GM18517 (cell line): ENCODE results near the gene CADPS.
"Not testable (repeated sequence)": the region's sequence is repeated elsewhere in the genome, so short reads cannot be mapped to it uniquely, and the experiment has no call there.

ENCODE experiments used
- ATAC-seq: cut with Tn5 transposase; IDR thresholded peaks from one replicate; pipeline ENCODE4 v1.9.1; 2021; ENCODE audit warnings: mild to moderate bottlenecking, moderate library complexity; ENCODE audit not compliant: unreplicated experiment

CADPS gene

GRCh38 chr3:62602987-62603386, 272.2 kb downstream of the CADPS start:
- no peak for ATAC-seq

- ATAC-seq: no peak
These were observed 273.0 kb downstream of the CADPS start for GRCh38 chr3:62602129-62602770.

DNA sequence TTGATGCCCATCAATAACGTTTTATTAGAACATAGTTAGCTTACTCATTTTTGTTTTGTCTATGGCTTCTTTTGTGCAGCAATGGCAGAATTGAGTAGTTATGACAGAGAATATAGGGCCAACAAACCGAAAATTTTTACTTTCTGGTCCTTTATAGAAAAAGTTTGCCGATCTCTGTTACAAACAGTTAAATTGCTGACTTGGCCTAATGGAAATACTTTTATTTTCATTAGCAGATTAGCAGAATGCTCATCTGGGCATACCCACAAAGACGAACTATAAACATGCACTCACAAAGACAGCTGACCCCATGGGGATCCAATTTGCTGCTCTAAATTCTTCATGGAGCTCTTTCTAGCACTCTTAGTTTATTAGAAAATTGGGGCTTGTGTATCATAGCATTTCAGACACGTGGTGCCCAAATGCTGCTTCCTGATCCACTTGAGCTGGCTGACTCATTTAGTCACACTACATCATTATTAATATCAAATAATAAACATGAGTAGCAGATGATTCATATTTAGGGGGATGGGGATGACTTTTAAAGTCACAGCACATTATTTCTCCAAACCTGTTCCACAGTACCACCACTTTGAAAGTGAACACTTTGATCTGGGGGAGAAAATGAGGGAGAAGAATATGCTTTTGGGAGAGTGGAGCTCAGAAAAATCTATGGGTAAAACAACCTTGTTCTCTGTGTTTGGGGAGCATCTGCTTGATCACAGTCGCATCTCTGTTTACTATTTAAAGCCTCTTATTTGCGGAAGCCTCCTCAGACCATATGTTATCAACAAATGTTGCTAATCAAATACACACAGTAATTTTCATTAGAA, 273.8 kb downstream of the CADPS start:
- ATAC-seq: no peak

DNA sequence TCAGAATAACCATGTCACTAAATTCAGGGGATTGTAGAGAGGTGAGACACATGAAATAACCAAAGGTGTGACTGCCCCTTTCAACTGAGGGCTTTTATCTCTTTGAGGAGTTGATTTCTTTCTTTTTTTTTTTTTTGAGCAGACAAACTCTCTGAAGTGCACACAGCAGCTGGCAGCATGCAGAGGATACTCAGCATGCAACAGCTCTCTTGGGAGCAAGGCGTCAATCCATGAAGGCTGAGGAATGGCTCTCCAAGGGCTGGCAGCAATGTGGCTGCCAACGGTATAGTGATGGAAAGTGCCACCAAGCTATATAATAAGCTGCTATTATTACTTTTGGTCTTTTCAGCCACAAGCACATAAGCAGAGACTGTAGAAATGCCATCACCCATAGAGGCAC, 275.2 kb downstream of the CADPS start:
- ATAC-seq: no peak

DNA sequence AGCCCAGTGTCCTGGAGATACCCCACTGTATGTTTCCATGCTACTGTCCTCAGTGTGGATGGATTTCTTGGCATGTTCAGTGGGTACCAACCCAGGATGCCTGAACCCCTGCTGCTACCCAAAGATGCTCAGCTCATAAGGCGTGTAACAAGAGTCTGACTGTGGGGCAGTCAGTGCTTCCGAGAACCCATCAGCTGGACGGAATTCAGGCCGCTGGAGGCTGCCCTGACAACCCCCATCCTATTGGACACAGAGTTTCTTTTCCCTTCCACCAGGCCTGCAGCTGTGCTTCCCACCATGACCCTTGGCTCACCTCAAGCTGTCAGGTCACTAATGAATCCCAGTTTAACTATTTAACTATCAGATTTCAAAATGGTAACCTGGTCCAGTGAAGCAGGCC, 277.7 kb downstream of the CADPS start:
- no peak for ATAC-seq

- no peak for ATAC-seq
These were observed 282.8 kb downstream of the CADPS start for GRCh38 chr3:62592408-62592807.

DNA sequence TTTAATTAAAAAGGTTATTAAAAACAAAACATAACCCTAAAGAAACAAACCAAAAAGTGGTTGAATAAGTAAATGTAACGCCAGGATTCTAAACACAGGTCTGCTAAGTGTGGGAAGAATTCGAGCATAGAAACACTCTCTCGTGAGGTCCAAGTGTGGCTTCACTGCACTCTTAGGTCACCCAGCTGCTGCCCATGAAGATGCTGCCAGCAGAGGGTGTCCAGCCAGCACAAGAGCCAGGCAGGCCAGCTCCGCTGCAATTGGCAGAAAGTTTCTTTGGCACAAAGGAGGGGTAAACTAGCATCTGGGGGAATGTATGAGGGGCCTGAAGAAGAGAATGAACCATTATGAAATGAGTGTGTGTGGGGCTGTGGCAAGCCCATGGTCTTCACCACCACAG, 286.1 kb downstream of the CADPS start:
- no peak for ATAC-seq

- no peak for ATAC-seq
These were observed 287.6 kb downstream of the CADPS start for GRCh38 chr3:62587579-62588031.

GRCh38 chr3:62587169-62587568, 288.0 kb downstream of the CADPS start:
- no peak for ATAC-seq

GRCh38 chr3:62586356-62586755, 288.9 kb downstream of the CADPS start:
- ATAC-seq: no peak

DNA sequence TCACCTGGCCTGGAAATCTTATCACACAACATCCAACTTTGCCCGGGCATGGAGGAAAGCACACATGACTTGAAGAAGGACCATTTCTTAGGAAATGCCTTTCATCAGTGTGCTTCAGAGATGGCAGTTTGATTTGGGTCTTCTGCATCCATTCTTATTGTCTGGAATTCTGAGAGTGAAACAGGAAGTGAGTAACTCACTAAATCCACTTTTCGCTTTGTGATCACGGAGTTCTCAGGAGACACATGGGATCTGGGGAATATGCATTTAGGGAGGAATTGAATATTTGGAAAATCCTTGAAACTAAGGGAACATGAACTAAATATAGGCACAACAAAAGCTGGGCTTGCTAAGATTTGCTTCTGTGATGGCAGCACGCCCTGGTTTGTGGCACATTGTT, 289.4 kb downstream of the CADPS start:
- ATAC-seq: no peak

DNA sequence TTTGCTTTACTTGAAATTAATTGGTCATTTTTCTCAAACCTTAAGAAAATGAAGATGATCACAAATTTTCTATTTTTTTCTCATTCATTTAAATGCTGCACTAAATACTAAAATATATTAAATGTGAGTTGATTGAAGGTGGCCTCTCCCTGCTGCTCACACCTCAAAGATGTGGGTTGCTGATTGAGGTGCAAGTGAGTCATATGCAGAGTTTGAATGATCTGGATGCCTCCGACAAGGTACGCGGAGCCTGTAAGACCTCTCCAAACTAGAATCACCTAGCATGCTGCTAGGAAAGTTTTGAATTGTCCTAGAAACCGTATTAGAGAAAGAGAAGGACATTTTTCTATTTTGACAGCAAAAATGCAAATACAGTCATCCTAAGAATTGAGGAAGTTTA, 290.6 kb downstream of the CADPS start:
- no peak for ATAC-seq

DNA sequence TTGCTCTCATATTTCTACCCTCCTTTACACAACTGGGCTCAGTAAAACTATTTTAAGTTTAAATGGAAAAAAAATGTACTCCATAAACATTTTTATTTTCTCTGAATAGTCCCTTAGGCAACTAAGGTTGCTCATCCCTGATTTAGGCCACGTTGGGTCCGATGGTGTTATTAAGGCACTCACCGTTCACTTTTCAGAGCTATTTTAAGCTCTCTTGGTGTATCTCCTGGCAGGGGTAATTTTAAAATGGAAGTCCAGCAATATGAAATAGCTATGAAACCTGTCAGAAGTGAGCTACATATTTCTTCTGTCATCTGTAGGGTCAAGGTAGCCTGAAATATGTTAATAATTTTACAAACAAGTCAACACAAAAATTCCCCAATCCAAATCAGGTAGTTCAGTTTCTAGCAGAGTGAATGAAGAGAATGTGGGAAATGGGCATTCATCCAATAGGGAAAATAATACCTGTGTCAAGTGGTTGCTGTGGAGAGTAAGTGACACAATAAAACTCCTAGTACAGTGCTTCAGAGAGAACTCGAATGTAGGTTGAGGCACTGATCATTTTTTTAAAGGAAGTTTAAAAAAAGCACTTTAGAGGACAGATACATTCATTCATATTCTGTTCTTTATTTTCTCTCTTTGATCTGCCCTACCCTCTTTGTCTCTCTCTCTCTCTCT, 292.6 kb downstream of the CADPS start:
- ATAC-seq: no peak

- ATAC-seq: not testable (repeated sequence)
These were observed 294.7 kb downstream of the CADPS start for GRCh38 chr3:62580485-62580884.

DNA sequence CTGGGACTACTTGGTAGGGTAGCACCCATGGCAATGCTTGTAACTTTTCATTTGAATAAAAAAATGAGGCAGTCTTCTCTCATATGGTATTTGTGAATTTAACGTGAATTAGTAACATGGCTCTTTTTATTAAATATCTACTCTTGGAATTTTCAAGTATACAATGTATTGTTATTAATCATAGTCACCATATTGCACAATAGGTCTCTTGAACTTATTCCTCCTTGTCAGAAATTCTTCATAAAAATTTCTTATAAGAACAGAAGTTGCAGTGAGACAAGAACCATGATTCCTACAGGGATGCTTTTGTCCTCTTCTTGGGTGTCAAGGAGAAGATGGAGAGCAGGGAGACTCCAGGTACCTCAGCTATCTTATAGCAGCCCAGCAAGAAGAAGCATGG, 298.1 kb downstream of the CADPS start:
- ATAC-seq: no peak

DNA sequence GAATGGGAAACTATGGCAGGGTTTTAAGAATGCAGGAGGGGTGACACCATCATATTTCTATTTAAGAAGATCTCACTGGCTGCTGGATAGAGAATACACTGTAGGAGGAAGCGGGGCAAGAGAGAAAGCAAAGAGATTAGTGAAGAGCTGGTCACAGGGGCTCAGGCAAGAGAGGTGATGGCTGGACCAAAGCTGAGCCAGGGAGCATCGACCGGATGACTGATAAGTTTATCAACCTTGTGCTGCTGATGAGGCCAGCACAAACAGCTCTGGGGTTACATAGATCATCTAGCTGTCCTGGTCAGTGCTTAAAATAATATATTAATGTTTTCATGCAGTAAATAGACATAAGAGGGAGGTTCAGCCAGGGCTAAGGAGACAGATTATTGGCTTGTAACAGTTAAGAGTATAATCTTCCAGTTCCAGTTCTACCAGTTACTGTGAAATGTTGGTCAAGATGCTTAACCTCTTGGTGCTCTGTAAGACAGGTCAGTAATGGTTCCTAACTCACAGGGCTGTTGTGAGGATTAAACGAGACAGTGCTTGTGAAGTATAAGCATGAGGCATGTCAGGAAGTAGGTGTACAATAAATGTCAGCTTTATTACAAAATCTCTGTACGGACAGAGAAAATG, 300.8 kb downstream of the CADPS start:
- ATAC-seq: no peak

- no peak for ATAC-seq
These were observed 303.3 kb downstream of the CADPS start for GRCh38 chr3:62571916-62572315.

DNA sequence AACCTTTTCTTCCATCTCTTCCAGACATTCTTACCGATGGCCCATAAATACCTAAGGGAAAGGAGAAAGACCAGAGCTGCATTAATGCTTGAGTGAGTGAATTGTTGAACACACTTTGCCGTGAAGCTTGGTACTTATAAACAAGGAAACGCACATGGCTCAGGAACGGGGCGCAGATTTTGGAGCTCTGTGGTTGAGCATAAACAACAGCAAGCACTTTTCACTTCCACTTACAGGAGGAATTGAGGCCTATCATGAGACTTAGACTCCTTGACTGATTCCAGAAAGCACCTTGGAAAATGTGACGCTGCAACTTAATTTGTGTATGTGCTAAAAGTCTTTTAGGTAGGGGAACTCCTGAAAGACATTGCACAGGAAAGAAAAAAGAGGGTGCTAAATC, 304.3 kb downstream of the CADPS start:
- ATAC-seq: no peak

GRCh38 chr3:62569609-62570008, 305.6 kb downstream of the CADPS start:
- no peak for ATAC-seq

- no peak for ATAC-seq
These were observed 307.9 kb downstream of the CADPS start for GRCh38 chr3:62567097-62568021.
